GM12801 (cell line): Measurements from ENCODE around the gene PMM1.

Experiments
- TF ChIP-seq, protein P1 (sequence below): IDR thresholded peaks from one replicate; pipeline ENCODE4 v1.5.1; 2011; ENCODE audit warnings: control low read depth; ENCODE audit not compliant: insufficient read length; ENCODE audit errors: extremely low read depth

Gene PMM1

GRCh38 chr22:41528938-41529561 lies 60.6 kb downstream of the PMM1 start:
- TF ChIP-seq, protein P1, sequence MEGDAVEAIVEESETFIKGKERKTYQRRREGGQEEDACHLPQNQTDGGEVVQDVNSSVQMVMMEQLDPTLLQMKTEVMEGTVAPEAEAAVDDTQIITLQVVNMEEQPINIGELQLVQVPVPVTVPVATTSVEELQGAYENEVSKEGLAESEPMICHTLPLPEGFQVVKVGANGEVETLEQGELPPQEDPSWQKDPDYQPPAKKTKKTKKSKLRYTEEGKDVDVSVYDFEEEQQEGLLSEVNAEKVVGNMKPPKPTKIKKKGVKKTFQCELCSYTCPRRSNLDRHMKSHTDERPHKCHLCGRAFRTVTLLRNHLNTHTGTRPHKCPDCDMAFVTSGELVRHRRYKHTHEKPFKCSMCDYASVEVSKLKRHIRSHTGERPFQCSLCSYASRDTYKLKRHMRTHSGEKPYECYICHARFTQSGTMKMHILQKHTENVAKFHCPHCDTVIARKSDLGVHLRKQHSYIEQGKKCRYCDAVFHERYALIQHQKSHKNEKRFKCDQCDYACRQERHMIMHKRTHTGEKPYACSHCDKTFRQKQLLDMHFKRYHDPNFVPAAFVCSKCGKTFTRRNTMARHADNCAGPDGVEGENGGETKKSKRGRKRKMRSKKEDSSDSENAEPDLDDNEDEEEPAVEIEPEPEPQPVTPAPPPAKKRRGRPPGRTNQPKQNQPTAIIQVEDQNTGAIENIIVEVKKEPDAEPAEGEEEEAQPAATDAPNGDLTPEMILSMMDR, result no peak

DNA sequence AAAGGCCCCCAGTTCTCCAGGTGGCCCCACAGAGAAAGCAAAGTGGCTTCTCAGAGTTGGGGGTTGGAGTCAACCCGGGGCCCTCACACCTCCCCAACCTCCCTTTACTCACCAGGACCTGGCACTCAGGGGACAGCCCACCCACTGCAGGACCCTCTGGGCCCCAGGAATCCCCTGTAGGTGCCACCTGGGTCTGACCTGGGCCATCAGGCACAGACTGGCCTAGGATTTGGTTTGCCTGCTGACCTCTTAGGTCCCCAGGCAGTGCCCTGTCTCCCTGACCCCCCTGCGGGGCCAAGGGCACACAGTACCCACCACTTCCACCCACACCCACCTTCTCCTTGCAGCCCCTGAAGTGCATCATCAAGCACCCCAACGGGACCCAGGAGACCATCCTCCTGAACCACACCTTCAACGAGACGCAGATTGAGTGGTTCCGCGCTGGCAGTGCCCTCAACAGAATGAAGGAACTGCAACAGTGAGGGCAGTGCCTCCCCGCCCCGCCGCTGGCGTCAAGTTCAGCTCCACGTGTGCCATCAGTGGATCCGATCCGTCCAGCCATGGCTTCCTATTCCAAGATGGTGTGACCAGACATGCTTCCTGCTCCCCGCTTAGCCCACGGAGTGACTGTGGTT lies 61.4 kb downstream of the PMM1 start:
- TF ChIP-seq, protein P1, result no peak
